Liver (tissue), 9 donors: Measurements from ENCODE around the gene EPC2. TPM values are rescaled to one million over a fixed set of nuclear protein-coding genes. Genes with fewer than 3 reads are reported as not detected.

Experiments used
- DNase-seq: peaks from one replicate; pipeline ENCODE4 v3.0.0-alpha.2; 2017; ENCODE audit warnings: low spot score
- H3K27ac ChIP-seq, 2 donors: one replicate each; pipeline ENCODE4 v1.7.0; 2013; ENCODE audit warnings: inconsistent platforms in 2 of 2, low read length in 2 of 2, control low read depth in 1 of 2, low read depth in 1 of 2, mild to moderate bottlenecking in 1 of 2
- H3K27me3 ChIP-seq, 4 donors: one replicate each; pipeline versions ENCODE4 v1.6.1 to v1.7.0; 2013; ENCODE audit warnings: low read length in 3 of 4, inconsistent platforms in 1 of 4, mild to moderate bottlenecking in 1 of 4, moderate library complexity in 1 of 4; ENCODE audit not compliant: control insufficient read depth in 4 of 4, insufficient read depth in 4 of 4
- H3K36me3 ChIP-seq, 4 donors: one replicate each; pipeline versions ENCODE4 v1.6.1 to v1.7.0; 2013; ENCODE audit warnings: low read length in 3 of 4, mild to moderate bottlenecking in 3 of 4, low read depth in 1 of 4, moderate library complexity in 1 of 4; ENCODE audit not compliant: control insufficient read depth in 4 of 4, insufficient read depth in 3 of 4
- H3K4me1 ChIP-seq, 4 donors: one replicate each; pipeline versions ENCODE4 v1.6.1 to v1.7.0; 2013; ENCODE audit warnings: low read length in 3 of 4, mild to moderate bottlenecking in 3 of 4, moderate library complexity in 1 of 4; ENCODE audit not compliant: control insufficient read depth in 4 of 4, insufficient read depth in 4 of 4
- H3K4me3 ChIP-seq, 3 donors: one replicate each; pipeline versions ENCODE4 v1.6.1 to v1.7.0; 2013; ENCODE audit warnings: low read length in 3 of 3, control low read depth in 1 of 3, low read depth in 1 of 3, mild to moderate bottlenecking in 1 of 3
- H3K9ac ChIP-seq, 2 donors: one replicate each; pipeline ENCODE4 v1.7.0; 2013; ENCODE audit warnings: low read length in 2 of 2, mild to moderate bottlenecking in 2 of 2, moderate library complexity in 2 of 2, control low read depth in 1 of 2, low read depth in 1 of 2
- H3K9me3 ChIP-seq, 4 donors: one replicate each; pipeline versions ENCODE4 v1.6.1 to v1.7.0; 2013; ENCODE audit warnings: low read length in 3 of 4; ENCODE audit not compliant: control insufficient read depth in 4 of 4
- ATF3 ChIP-seq: IDR thresholded peaks from 2 replicates; pipeline ENCODE4 v1.6.1; 2016; ENCODE audit warnings: antibody characterized with exemption
- CTCF ChIP-seq: fragments of 150-350 bp; IDR thresholded peaks from 2 replicates; pipeline ENCODE4 v1.5.1; 2017; ENCODE audit warnings: improper control_type of control experiment, low read depth, low read length; ENCODE audit not compliant: missing input control
- EGR1 ChIP-seq, 2 donors: IDR thresholded peaks; 2 replicates each; pipeline ENCODE4 v1.6.1; 2016 to 2018; ENCODE audit warnings: antibody characterized with exemption in 2 of 2, low read depth in 2 of 2
- FOXA1 ChIP-seq: IDR thresholded peaks from 2 replicates; pipeline ENCODE4 v1.6.1; 2016; ENCODE audit warnings: antibody characterized with exemption
- FOXA2 ChIP-seq: IDR thresholded peaks from 2 replicates; pipeline ENCODE4 v1.6.1; 2016; ENCODE audit warnings: antibody characterized with exemption
- GABPA ChIP-seq, 2 donors: IDR thresholded peaks in 1 of 2; conservative IDR thresholded peaks in 1 of 2; 2 replicates each; pipeline ENCODE4 v1.6.1; 2016; ENCODE audit warnings: antibody characterized with exemption in 2 of 2, mild to moderate bottlenecking in 1 of 2, moderate library complexity in 1 of 2
- HNF4A ChIP-seq, 2 donors: conservative IDR thresholded peaks; 2 replicates each; pipeline ENCODE4 v1.6.1; 2016; ENCODE audit warnings: antibody characterized with exemption in 2 of 2, mild to moderate bottlenecking in 2 of 2
- HNF4G ChIP-seq: IDR thresholded peaks from 2 replicates; pipeline ENCODE4 v1.6.1; 2016; ENCODE audit warnings: antibody characterized with exemption
- JUND ChIP-seq, 2 donors: IDR thresholded peaks; 2 replicates each; pipeline ENCODE4 v1.6.1; 2016; ENCODE audit warnings: antibody characterized with exemption in 2 of 2
- MAX ChIP-seq: IDR thresholded peaks from 2 replicates; pipeline ENCODE4 v1.6.1; 2016; ENCODE audit warnings: antibody characterized with exemption
- NR2F2 ChIP-seq: IDR thresholded peaks from 2 replicates; pipeline ENCODE4 v1.6.1; 2016; ENCODE audit warnings: antibody characterized with exemption
- RAD21 ChIP-seq, 2 donors: IDR thresholded peaks; 2 replicates each; pipeline ENCODE4 v1.6.1; 2016; ENCODE audit warnings: antibody characterized with exemption in 2 of 2, mild to moderate bottlenecking in 2 of 2
- REST ChIP-seq: IDR thresholded peaks from 2 replicates; pipeline ENCODE4 v1.6.1; 2016; ENCODE audit warnings: antibody characterized with exemption, mild to moderate bottlenecking
- RXRA ChIP-seq, 2 donors: IDR thresholded peaks; 2 replicates each; pipeline ENCODE4 v1.6.1; 2017 to 2018; ENCODE audit warnings: antibody characterized with exemption in 2 of 2, mild to moderate bottlenecking in 1 of 2
- SP1 ChIP-seq: IDR thresholded peaks from 2 replicates; pipeline ENCODE4 v1.6.1; 2018; ENCODE audit warnings: antibody characterized with exemption, mild to moderate bottlenecking
- TAF1 ChIP-seq: conservative IDR thresholded peaks from 2 replicates; pipeline ENCODE4 v1.6.1; 2016; ENCODE audit warnings: antibody characterized with exemption, mild to moderate bottlenecking
- YY1 ChIP-seq: IDR thresholded peaks from 2 replicates; pipeline ENCODE4 v1.6.1; 2016; ENCODE audit warnings: antibody characterized with exemption, mild to moderate bottlenecking
- ZBTB33 ChIP-seq: IDR thresholded peaks from 2 replicates; pipeline ENCODE4 v1.6.1; 2016; ENCODE audit warnings: antibody characterized with exemption
- WGBS: extraction: QIAGEN DNeasy Blood & Tissue Kit; methylation state at CpG from one replicate; pipeline ENCODE4 v1.1.7; 2013; 5-methylcytosine and 5-hydroxymethylcytosine counted together
- polyA plus RNA-seq, 2 donors: library from polyadenylated mRNA; stranded (reverse) in 1 of 2; unstranded in 1 of 2; fragments of 200-250 nt in 1 of 2; fragments of >200 nt in 1 of 2; fragmentation: Nextera tagmentation in 1 of 2; extraction: Ambion mirVana in 1 of 2; gene quantifications; one replicate each; pipeline versions ENCODE4 v1.2.1 to v1.2.3, GENCODE V29; 2013 to 2015
- total RNA-seq, 2 donors: library from RNA; depleted of rRNA; stranded (reverse); fragments of >200 nt; gene quantifications; one replicate each; pipeline ENCODE4 v1.2.3, GENCODE V29; 2014
- donor health status: healthy.
- donor health status: healthy.
- donor health status: healthy.
- donor health status: healthy.
- donor health status: healthy.

EPC2 gene
- total and polyA plus RNA-seq, 4 donors = 2.8 to 17.7 (median 9.6) TPM

GRCh38 chr2:148819019-148819585 lies 174.6 kb downstream of the EPC2 start:
- no peak overlapping the region for H3K9ac ChIP-seq
- no peak overlapping the region for H3K4me3 ChIP-seq
- no peaks in the 10 kb centered on the region for H3K36me3 ChIP-seq
- no peak overlapping the region for H3K27ac ChIP-seq
- no peaks in the 10 kb centered on the region for H3K9me3 ChIP-seq
- WGBS = 47% methylated on average over 4 of the region's 4 CpGs
- DNase-seq = no peak
- H3K27me3 ChIP-seq = peaks cover 0 to 3% (median 0%) of the 10 kb centered on the region in 4 donors
- TF ChIP-seq HNF4A (conservative IDR thresholded peaks at IDR 0.05) (peak in 1 of 2 donors; percentile 47), FOXA2 (no peak), SP1 (peak; percentile 30), RAD21 (IDR thresholded peaks at IDR 0.05) (no peak), EGR1 (IDR thresholded peaks at IDR 0.05; ENCODE audit: low read depth in 2 of 2) (no peak), GABPA (IDR thresholded peaks at IDR 0.05 in 1 of 2, conservative IDR thresholded peaks at IDR 0.05 in 1 of 2) (no peak), TAF1 (no peak), CTCF (no peak), HNF4G (no peak), NR2F2 (no peak), RXRA (IDR thresholded peaks at IDR 0.05) (peak; percentile 33 to 49), JUND (IDR thresholded peaks at IDR 0.05) (no peak), MAX (no peak), YY1 (no peak), REST (no peak), ATF3 (no peak), FOXA1 (no peak), ZBTB33 (no peak)
- H3K4me1 ChIP-seq = peaks cover 0 to 4% (median under 1%) of the 10 kb centered on the region in 4 donors
